H9 (cell line): ENCODE results near the gene FANCI. TPM values are rescaled to one million over a fixed set of nuclear protein-coding genes. Genes with fewer than 3 reads are reported as not detected.

ENCODE experiments used
- DNase-seq: peaks from one replicate; pipeline ENCODE4 v3.0.0-alpha.2; 2017
- H2AFZ ChIP-seq: one replicate; pipeline ENCODE4 v1.6.1; 2013; ENCODE audit warnings: mild to moderate bottlenecking, low read length, control low read depth, moderate library complexity
- H2AK5ac ChIP-seq: 2 replicates; pipeline ENCODE4 v1.6.1; 2013; ENCODE audit warnings: low read length, control low read depth, mixed read lengths; ENCODE audit not compliant: insufficient read length
- H2BK120ac ChIP-seq: one replicate; pipeline ENCODE4 v1.6.1; 2013; ENCODE audit warnings: low read depth, mild to moderate bottlenecking, low read length, control low read depth, inconsistent platforms; ENCODE audit not compliant: poor library complexity, severe bottlenecking
- H2BK12ac ChIP-seq: 2 replicates; pipeline ENCODE4 v1.6.1; 2013; ENCODE audit warnings: low read length, control low read depth, mixed read lengths, low read depth; ENCODE audit not compliant: insufficient read length
- H2BK15ac ChIP-seq: 2 replicates; pipeline ENCODE4 v1.6.1; 2013; ENCODE audit warnings: low read depth, low read length, control low read depth
- H2BK20ac ChIP-seq: one replicate; pipeline ENCODE4 v1.6.1; 2013; ENCODE audit warnings: low read depth, mild to moderate bottlenecking, low read length, control low read depth, inconsistent platforms; ENCODE audit not compliant: poor library complexity, severe bottlenecking
- H2BK5ac ChIP-seq: 2 replicates; pipeline ENCODE4 v1.6.1; 2013; ENCODE audit warnings: low read length, control low read depth, mixed read lengths; ENCODE audit not compliant: insufficient read length
- H3K14ac ChIP-seq: 2 replicates; pipeline ENCODE4 v1.6.1; 2013; ENCODE audit warnings: low read length, control low read depth; ENCODE audit not compliant: insufficient read depth
- H3K18ac ChIP-seq: 2 replicates; pipeline ENCODE4 v1.6.1; 2013; ENCODE audit warnings: low read depth, mild to moderate bottlenecking, mixed read lengths, low read length, control low read depth; ENCODE audit not compliant: insufficient read length
- H3K23ac ChIP-seq: 2 replicates; pipeline ENCODE4 v1.6.1; 2013; ENCODE audit warnings: low read length, control low read depth, mixed read lengths, low read depth; ENCODE audit not compliant: insufficient read length
- H3K23me2 ChIP-seq: 2 replicates; pipeline ENCODE4 v1.6.1; 2013; ENCODE audit warnings: low read depth, mild to moderate bottlenecking, mixed read lengths, low read length, control low read depth; ENCODE audit not compliant: insufficient read length, poor library complexity, severe bottlenecking
- H3K27ac ChIP-seq: 2 replicates; pipeline ENCODE4 v1.5.1; 2013; ENCODE audit warnings: low read length, control low read depth, mixed read lengths, low read depth; ENCODE audit not compliant: insufficient read length
- H3K27me3 ChIP-seq: 2 replicates; pipeline ENCODE4 v1.6.1; 2013; ENCODE audit warnings: low read length, control low read depth, inconsistent platforms; ENCODE audit not compliant: insufficient read depth
- H3K4ac ChIP-seq: 2 replicates; pipeline ENCODE4 v1.6.1; 2013; ENCODE audit warnings: low read depth, mild to moderate bottlenecking, control low read depth, inconsistent platforms, low read length, moderate library complexity
- H3K4me1 ChIP-seq: 2 replicates; pipeline ENCODE4 v1.6.1; 2013; ENCODE audit warnings: low read length, control low read depth, inconsistent platforms; ENCODE audit not compliant: insufficient read depth
- H3K4me2 ChIP-seq: 2 replicates; pipeline ENCODE4 v1.6.1; 2013; ENCODE audit warnings: low read length, control low read depth, mixed read lengths; ENCODE audit not compliant: insufficient read length, insufficient read depth
- H3K56ac ChIP-seq: 2 replicates; pipeline ENCODE4 v1.6.1; 2013; ENCODE audit warnings: low read depth, mild to moderate bottlenecking, mixed read lengths, low read length, control low read depth; ENCODE audit not compliant: insufficient read length
- H3K79me1 ChIP-seq: 2 replicates; pipeline ENCODE4 v1.6.1; 2013; ENCODE audit warnings: low read depth, mild to moderate bottlenecking, moderate library complexity, low read length, control low read depth, inconsistent platforms; ENCODE audit not compliant: insufficient read depth, poor library complexity, severe bottlenecking
- H3K79me2 ChIP-seq: 2 replicates; pipeline ENCODE4 v1.6.1; 2013; ENCODE audit warnings: low read length, control low read depth, inconsistent platforms; ENCODE audit not compliant: insufficient read depth
- H3K9ac ChIP-seq: 2 replicates; pipeline ENCODE4 v1.6.1; 2013; ENCODE audit warnings: low read length, control low read depth, mixed read lengths; ENCODE audit not compliant: insufficient read length; ENCODE audit errors: extremely low read depth
- H3K9me3 ChIP-seq: one replicate; pipeline ENCODE4 v1.6.1; 2013; ENCODE audit warnings: low read depth, low read length, inconsistent platforms; ENCODE audit not compliant: control insufficient read depth
- H3T11ph ChIP-seq: one replicate; pipeline ENCODE4 v1.6.1; 2013; ENCODE audit warnings: mild to moderate bottlenecking, low read length, control low read depth, inconsistent platforms
- H4K20me1 ChIP-seq: one replicate; pipeline ENCODE4 v1.6.1; 2013; ENCODE audit not compliant: control insufficient read depth, insufficient read length, insufficient read depth
- H4K5ac ChIP-seq: 2 replicates; pipeline ENCODE4 v1.6.1; 2013; ENCODE audit warnings: low read depth, mild to moderate bottlenecking, mixed read lengths, low read length, control low read depth; ENCODE audit not compliant: insufficient read length
- H4K8ac ChIP-seq: replicated peaks from 2 replicates; pipeline ENCODE4 v1.6.1; 2013; ENCODE audit warnings: low read length, control low read depth, mixed read lengths, low read depth; ENCODE audit not compliant: insufficient read length
- H4K91ac ChIP-seq: 2 replicates; pipeline ENCODE4 v1.6.1; 2013; ENCODE audit warnings: low read depth, mild to moderate bottlenecking, moderate library complexity, mixed read lengths, low read length, control low read depth; ENCODE audit not compliant: insufficient read length
- H3K27ac Mint-ChIP-seq, 3 experiments: 2 replicates in 2 of 3; 3 replicates in 1 of 3; pipeline ENCODE4 v1.8.0; 2020 to 2021; ENCODE audit warnings: mixed read lengths in 3 of 3, mild to moderate bottlenecking in 1 of 3, moderate library complexity in 1 of 3
- H3K27me3 Mint-ChIP-seq: 2 replicates; pipeline ENCODE4 v1.8.0; 2021; ENCODE audit warnings: low read depth, mild to moderate bottlenecking, moderate library complexity, mixed read lengths
- H3K36me3 Mint-ChIP-seq, 3 experiments: 2 replicates in 2 of 3; 3 replicates in 1 of 3; pipeline ENCODE4 v1.8.0; 2020 to 2021; ENCODE audit warnings: low read depth in 3 of 3, mixed read lengths in 3 of 3; ENCODE audit not compliant: insufficient read depth in 1 of 3
- H3K4me1 Mint-ChIP-seq, 2 experiments: 2 replicates each; pipeline ENCODE4 v1.8.0; 2020; ENCODE audit warnings: mixed read lengths in 2 of 2
- H3K4me3 Mint-ChIP-seq, 2 experiments: 2 replicates in 1 of 2; 3 replicates in 1 of 2; pipeline ENCODE4 v1.8.0; 2020 to 2021; ENCODE audit warnings: mild to moderate bottlenecking in 2 of 2, mixed read lengths in 2 of 2, moderate library complexity in 1 of 2
- H3K9me3 Mint-ChIP-seq, 2 experiments: 2 replicates in 1 of 2; 3 replicates in 1 of 2; pipeline ENCODE4 v1.8.0; 2020; ENCODE audit warnings: mild to moderate bottlenecking in 2 of 2, mixed read lengths in 2 of 2, moderate library complexity in 1 of 2
- CTCF ChIP-seq: fragments of 200-600 bp; sonication (generic); conservative IDR thresholded peaks from 3 replicates; pipeline ENCODE4 v1.8.0; 2021; ENCODE audit warnings: antibody characterized with exemption, mild to moderate bottlenecking
- WGBS: extraction: QIAGEN DNeasy Blood & Tissue Kit; methylation state at CpG from one replicate; pipeline ENCODE4 v1.1.7; 2013; ENCODE audit warnings: missing lambda C conversion rate, low lambda C conversion rate, mixed read lengths; ENCODE audit not compliant: insufficient read length; ENCODE audit errors: extremely low coverage; 5-methylcytosine and 5-hydroxymethylcytosine counted together
- total RNA-seq: library from RNA; stranded (reverse); gene quantifications from 2 replicates; pipeline ENCODE4 v1.2.1, GENCODE V29; 2021

FANCI gene
- total RNA-seq, 1 experiment from 2014 or later: 106 TPM

GRCh38 chr15:89215627-89216026 is 28.2 kb upstream of the FANCI start:
- H3K23ac ChIP-seq: no peak overlapping the region
- no peak overlapping the region for H3K18ac ChIP-seq
- WGBS: no CpG with 5 or more reads among the region's 2 CpGs

More at GRCh38 chr15:89215627-89216026, 28.2 kb upstream of the FANCI start:
- no peak overlapping the region for H2BK15ac ChIP-seq
- H4K8ac ChIP-seq: no peak overlapping the region
- no peak overlapping the region for H3K27ac ChIP-seq
- H3K79me1 ChIP-seq: no peaks in the 10 kb centered on the region
- no peaks in the 10 kb centered on the region for H3K4me1 ChIP-seq
- H3K4me3 Mint-ChIP-seq: no peak overlapping the region
- no peak overlapping the region for H2AK5ac ChIP-seq
- H3K79me2 ChIP-seq: no peaks in the 10 kb centered on the region
- peaks cover 3% of the 10 kb centered on the region; the same call in 1 of the 2 replicates for H3K27me3 Mint-ChIP-seq
- H2AFZ ChIP-seq: no peak overlapping the region
- H3K36me3 Mint-ChIP-seq: no peaks in the 10 kb centered on the region
- H3T11ph ChIP-seq: no peak overlapping the region
- H3K9me3 Mint-ChIP-seq: no peaks in the 10 kb centered on the region
- no peak overlapping the region for H2BK5ac ChIP-seq
- H3K9ac ChIP-seq: no peak overlapping the region
- H3K14ac ChIP-seq: no peak overlapping the region
- H3K4ac ChIP-seq: no peak overlapping the region
- H2BK120ac ChIP-seq: no peak overlapping the region
- no peak overlapping the region for H2BK20ac ChIP-seq
- no peak overlapping the region for H4K91ac ChIP-seq
- H2BK12ac ChIP-seq: no peak overlapping the region
- no peak for TF ChIP-seq CTCF
- no peak overlapping the region for H3K4me2 ChIP-seq
- no peaks in the 10 kb centered on the region; a peak in 1 of 4 replicates for H3K4me1 Mint-ChIP-seq
- no peaks in the 10 kb centered on the region for H4K20me1 ChIP-seq
- no peaks in the 10 kb centered on the region for H3K23me2 ChIP-seq
- no peaks in the 10 kb centered on the region for H3K27me3 ChIP-seq
- H3K9me3 ChIP-seq: no peaks in the 10 kb centered on the region
- peak overlapping the region in 1 of 3 experiments; percentile 29; a peak in 1 of 7 replicates for H3K27ac Mint-ChIP-seq
- no peak for DNase-seq
- no peak overlapping the region for H4K5ac ChIP-seq
- no peak overlapping the region for H3K56ac ChIP-seq
